Cerebellar nuclear complex (tissue), 1 donor: ENCODE data around the gene SFXN2.

Experiments
- DNase-seq, 2 experiments: peaks; one replicate each; lab custom pipeline; 2025; lab: John Stamatoyannopoulos, UW

SFXN2 gene

GRCh38 chr10:102777711-102778453, 63.4 kb downstream of the SFXN2 start:
- DNase-seq: no peak

GRCh38 chr10:102778781-102779180, 64.3 kb downstream of the SFXN2 start:
- DNase-seq: no peak

GRCh38 chr10:102779680-102780526, 65.5 kb downstream of the SFXN2 start:
- DNase-seq: no peak

- DNase-seq: no peak
Measured at GRCh38 chr10:102780527-102780808, 66.0 kb downstream of the SFXN2 start.

- DNase-seq: no peak
Measured at GRCh38 chr10:102781090-102781920, 66.9 kb downstream of the SFXN2 start.

GRCh38 chr10:102781921-102782557, 67.6 kb downstream of the SFXN2 start:
- DNase-seq: no peak

DNA sequence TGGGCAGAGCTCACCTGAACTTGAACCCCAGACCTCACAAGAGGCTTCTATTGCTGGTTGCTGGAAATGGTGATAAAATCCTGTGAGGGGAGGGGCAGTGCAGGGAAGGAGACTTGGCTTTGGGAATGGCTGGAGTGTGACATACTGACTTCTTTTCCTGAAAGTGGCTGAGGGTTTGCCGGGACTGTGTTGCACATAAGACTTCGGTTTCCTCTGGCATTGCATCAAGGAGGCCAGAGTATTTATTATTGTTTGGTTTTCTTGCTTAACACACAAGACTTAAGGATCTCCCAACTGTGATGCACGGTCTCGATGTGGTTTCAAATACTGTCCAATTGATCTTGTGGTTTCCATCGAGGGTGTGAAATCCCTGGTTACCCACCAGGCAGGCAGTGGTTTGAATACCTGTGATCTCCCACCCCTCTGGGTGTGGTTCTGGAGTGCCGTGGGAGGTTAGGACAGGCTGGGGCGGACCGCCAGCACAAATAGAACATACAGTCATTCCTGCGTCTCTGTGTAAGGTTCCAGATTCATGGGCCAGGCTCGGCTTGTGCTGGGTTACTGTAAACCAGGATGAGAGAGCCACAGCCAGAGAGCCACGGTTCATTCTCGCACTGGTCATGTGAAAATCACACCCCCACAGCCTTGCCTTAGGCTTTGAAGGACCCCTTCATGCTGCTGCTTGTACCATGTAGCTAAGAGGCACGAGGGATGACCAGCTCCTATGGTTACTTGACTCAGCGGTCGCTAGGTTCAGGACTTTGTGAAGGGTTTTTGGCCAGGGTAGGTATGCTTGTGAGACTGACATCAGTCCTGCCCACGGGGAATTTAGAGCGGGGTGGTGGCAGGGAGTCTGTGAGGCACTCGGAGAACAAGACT, 68.5 kb downstream of the SFXN2 start:
- no peak for DNase-seq

GRCh38 chr10:102783568-102783967, 69.1 kb downstream of the SFXN2 start:
- no peak for DNase-seq

- no peak for DNase-seq
Measured at GRCh38 chr10:102785818-102786217, 71.4 kb downstream of the SFXN2 start.

- DNase-seq: no peak
Measured at GRCh38 chr10:102791754-102792395, 77.4 kb downstream of the SFXN2 start.
